Natural killer cell (primary cell): ENCODE measurements around the gene OXA1L. TPM values are rescaled to one million over a fixed set of nuclear protein-coding genes. Genes with fewer than 3 reads are reported as not detected.

Experiments
- ATAC-seq, 3 donors: fragments of 150-1000 bp in 2 of 3; fragments of 200-7000 bp in 1 of 3; cut with Tn5 transposase; 1 replicate in 1 of 3; 2 replicates in 2 of 3; pipeline ENCODE4 v1.10.0; 2021; ENCODE audit warnings: mild to moderate bottlenecking in 2 of 3, moderate library complexity in 2 of 3
- DNase-seq, 2 donors: peaks; one replicate each; pipeline versions ENCODE4 v3.0.0 to v3.0.0-alpha.2; 2013 to 2021; ENCODE audit warnings: mixed read lengths in 1 of 2
- H3K27ac ChIP-seq: one replicate; pipeline ENCODE4 v1.5.1; 2013; ENCODE audit warnings: mild to moderate bottlenecking, low read length
- H3K27me3 ChIP-seq: one replicate; pipeline ENCODE4 v1.6.1; 2013; ENCODE audit warnings: low read length; ENCODE audit not compliant: control insufficient read depth, insufficient read depth
- H3K36me3 ChIP-seq: one replicate; pipeline ENCODE4 v1.6.1; 2013; ENCODE audit warnings: low read length; ENCODE audit not compliant: control insufficient read depth, insufficient read depth
- H3K4me1 ChIP-seq: one replicate; pipeline ENCODE4 v1.6.1; 2013; ENCODE audit warnings: low read length; ENCODE audit not compliant: control insufficient read depth, insufficient read depth
- H3K4me3 ChIP-seq: one replicate; pipeline ENCODE4 v1.5.1; 2013; ENCODE audit warnings: low read length
- H3K9me3 ChIP-seq: one replicate; pipeline ENCODE4 v1.6.1; 2013; ENCODE audit warnings: low read length; ENCODE audit not compliant: control insufficient read depth, insufficient read depth
- H3K27ac Mint-ChIP-seq, 2 donors: one replicate each; pipeline ENCODE4 v1.8.0; 2022; ENCODE audit warnings: mild to moderate bottlenecking in 2 of 2, mixed read lengths in 2 of 2, moderate library complexity in 1 of 2
- H3K27me3 Mint-ChIP-seq, 2 donors: one replicate each; pipeline ENCODE4 v1.8.0; 2022; ENCODE audit warnings: low read depth in 2 of 2, mixed read lengths in 2 of 2
- H3K36me3 Mint-ChIP-seq: one replicate; pipeline ENCODE4 v1.8.0; 2022; ENCODE audit warnings: mixed read lengths
- H3K4me1 Mint-ChIP-seq, 2 donors: one replicate each; pipeline ENCODE4 v1.8.0; 2022; ENCODE audit warnings: mixed read lengths in 2 of 2
- H3K4me3 Mint-ChIP-seq: one replicate; pipeline ENCODE4 v1.8.0; 2022; ENCODE audit warnings: mild to moderate bottlenecking, moderate library complexity, mixed read lengths
- H3K9me3 Mint-ChIP-seq, 2 donors: one replicate each; pipeline ENCODE4 v1.8.0; 2022; ENCODE audit warnings: mixed read lengths in 2 of 2
- CTCF ChIP-seq: fragments of 200-600 bp; IDR thresholded peaks from one replicate; pipeline ENCODE4 v1.8.0; 2022; ENCODE audit warnings: antibody characterized with exemption
- WGBS: methylation state at CpG from one replicate; pipeline ENCODE4 v1.1.7; 2013; ENCODE audit warnings: missing lambda C conversion rate; ENCODE audit not compliant: insufficient coverage; 5-methylcytosine and 5-hydroxymethylcytosine counted together
- intact Hi-C: fragments of 100-400 bp; cut with micrococcal nuclease; formaldehyde crosslinking; loops from one replicate; pipeline ENCODE4 v1.14.2; 2022
- total RNA-seq, 4 donors: library from RNA; stranded (reverse); fragments of 120-200 nt in 1 of 4; gene quantifications; one replicate each; pipeline versions ENCODE4 v1.2.3 to v1.2.4, GENCODE V29; 2013 to 2022

OXA1L gene
- total RNA-seq, 3 donors from 2014 or later (not counting 1 experiment from before 2014, with no cell fraction given), result 121 to 143 (median 125) TPM

- no peak for ATAC-seq
- no peak overlapping the region for H3K4me3 ChIP-seq
- no peak overlapping the region for H3K27ac Mint-ChIP-seq
- no peak overlapping the region for H3K27ac ChIP-seq
- no peaks in the 10 kb centered on the region for H3K27me3 ChIP-seq
- H3K9me3 Mint-ChIP-seq, result no peaks in the 10 kb centered on the region
- peaks cover 27 to 28% of the 10 kb centered on the region in 2 donors for H3K27me3 Mint-ChIP-seq
- WGBS, result 84% methylated on average over 13 of the region's 13 CpGs
- no peaks in the 10 kb centered on the region for H3K9me3 ChIP-seq
- H3K36me3 Mint-ChIP-seq, result no peaks in the 10 kb centered on the region
- H3K4me3 Mint-ChIP-seq, result no peak overlapping the region
- no peak for DNase-seq
- no peak for TF ChIP-seq CTCF
- intact Hi-C loops, result no loop called here
- no peaks in the 10 kb centered on the region for H3K4me1 ChIP-seq
- H3K36me3 ChIP-seq, result no peaks in the 10 kb centered on the region
- no peaks in the 10 kb centered on the region for H3K4me1 Mint-ChIP-seq
Measured at GRCh38 chr14:22807432-22808087, 41.1 kb downstream of the OXA1L start.

- no peaks in the 10 kb centered on the region for H3K36me3 Mint-ChIP-seq
Measured at GRCh38 chr14:22808388-22809209, 42.1 kb downstream of the OXA1L start.

GRCh38 chr14:22811722-22812121 lies 45.2 kb downstream of the OXA1L start:
- WGBS, result 58% methylated on average over 2 of the region's 2 CpGs
- ATAC-seq, result no peak
- no peak for DNase-seq

More at GRCh38 chr14:22808388-22809209, 42.1 kb downstream of the OXA1L start:
- peaks cover 17 to 24% of the 10 kb centered on the region in 2 donors for H3K27me3 Mint-ChIP-seq
- DNase-seq (no peak), ATAC-seq (no peak)
- H3K9me3 ChIP-seq, result no peaks in the 10 kb centered on the region
- H3K9me3 Mint-ChIP-seq, result no peaks in the 10 kb centered on the region
- H3K4me3 Mint-ChIP-seq, result no peak overlapping the region
- intact Hi-C loops, result no loop called here
- no peak overlapping the region for H3K4me3 ChIP-seq
- no peaks in the 10 kb centered on the region for H3K27me3 ChIP-seq
- H3K27ac ChIP-seq, result no peak overlapping the region
- H3K4me1 Mint-ChIP-seq, result no peaks in the 10 kb centered on the region
- no peak for TF ChIP-seq CTCF
- peaks cover 7% of the 10 kb centered on the region for H3K4me1 ChIP-seq
- H3K36me3 ChIP-seq, result no peaks in the 10 kb centered on the region
- no peak overlapping the region for H3K27ac Mint-ChIP-seq
- 88% methylated on average over 5 of the region's 5 CpGs for WGBS

More at GRCh38 chr14:22811722-22812121, 45.2 kb downstream of the OXA1L start:
- Mint-ChIP-seq H3K36me3 (no peaks in the 10 kb centered on the region), H3K27ac (no peak overlapping the region), H3K27me3 (peaks cover 8 to 14% of the 10 kb centered on the region in 2 donors), H3K4me1 (no peaks in the 10 kb centered on the region), H3K9me3 (no peaks in the 10 kb centered on the region), H3K4me3 (no peak overlapping the region)
- Histone ChIP-seq H3K4me3 (no peak overlapping the region), H3K36me3 (no peaks in the 10 kb centered on the region), H3K9me3 (no peaks in the 10 kb centered on the region), H3K4me1 (peaks cover 15% of the 10 kb centered on the region), H3K27ac (no peak overlapping the region), H3K27me3 (no peaks in the 10 kb centered on the region)
- intact Hi-C loops, result no loop called here
- TF ChIP-seq CTCF, result no peak
